ENCODE measurements around the gene CHPF2. TPM values are rescaled to one million over a fixed set of nuclear protein-coding genes. Genes with fewer than 3 reads are reported as not detected.

Gene CHPF2
- total RNA-seq, 6 experiments from 2014 or later, result 125 to 171 (median 138) TPM

DNA sequence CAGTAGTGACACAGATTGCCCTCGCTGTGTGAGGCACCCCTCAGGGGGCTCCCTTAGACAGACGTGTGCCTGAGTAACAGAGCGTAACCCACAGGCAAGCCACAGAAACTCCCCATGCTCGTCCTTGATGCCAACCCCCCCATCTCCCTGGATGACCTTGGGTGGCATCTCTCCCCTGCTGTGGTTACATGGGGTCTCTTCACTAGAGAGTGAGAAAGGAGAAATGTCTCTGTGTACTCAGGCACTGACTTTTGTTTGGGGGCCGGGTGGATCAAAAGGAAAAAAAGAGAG is 44.1 kb upstream of the CHPF2 start:
- TF ChIP-seq, protein P1, sequence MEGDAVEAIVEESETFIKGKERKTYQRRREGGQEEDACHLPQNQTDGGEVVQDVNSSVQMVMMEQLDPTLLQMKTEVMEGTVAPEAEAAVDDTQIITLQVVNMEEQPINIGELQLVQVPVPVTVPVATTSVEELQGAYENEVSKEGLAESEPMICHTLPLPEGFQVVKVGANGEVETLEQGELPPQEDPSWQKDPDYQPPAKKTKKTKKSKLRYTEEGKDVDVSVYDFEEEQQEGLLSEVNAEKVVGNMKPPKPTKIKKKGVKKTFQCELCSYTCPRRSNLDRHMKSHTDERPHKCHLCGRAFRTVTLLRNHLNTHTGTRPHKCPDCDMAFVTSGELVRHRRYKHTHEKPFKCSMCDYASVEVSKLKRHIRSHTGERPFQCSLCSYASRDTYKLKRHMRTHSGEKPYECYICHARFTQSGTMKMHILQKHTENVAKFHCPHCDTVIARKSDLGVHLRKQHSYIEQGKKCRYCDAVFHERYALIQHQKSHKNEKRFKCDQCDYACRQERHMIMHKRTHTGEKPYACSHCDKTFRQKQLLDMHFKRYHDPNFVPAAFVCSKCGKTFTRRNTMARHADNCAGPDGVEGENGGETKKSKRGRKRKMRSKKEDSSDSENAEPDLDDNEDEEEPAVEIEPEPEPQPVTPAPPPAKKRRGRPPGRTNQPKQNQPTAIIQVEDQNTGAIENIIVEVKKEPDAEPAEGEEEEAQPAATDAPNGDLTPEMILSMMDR (IDR thresholded peaks at IDR 0.05), result no peak
- Mint-ChIP-seq H3K4me1 (ENCODE audit: low read depth) (no peaks in the 10 kb centered on the region), H3K27me3 (ENCODE audit: insufficient read depth) (peaks cover 67% of the 10 kb centered on the region), H3K4me3 (no peak overlapping the region), H3K27ac (no peak overlapping the region), H3K9me3 (no peaks in the 10 kb centered on the region), H3K36me3 (ENCODE audit: low read depth) (no peaks in the 10 kb centered on the region)
- no peak for DNase-seq

DNA sequence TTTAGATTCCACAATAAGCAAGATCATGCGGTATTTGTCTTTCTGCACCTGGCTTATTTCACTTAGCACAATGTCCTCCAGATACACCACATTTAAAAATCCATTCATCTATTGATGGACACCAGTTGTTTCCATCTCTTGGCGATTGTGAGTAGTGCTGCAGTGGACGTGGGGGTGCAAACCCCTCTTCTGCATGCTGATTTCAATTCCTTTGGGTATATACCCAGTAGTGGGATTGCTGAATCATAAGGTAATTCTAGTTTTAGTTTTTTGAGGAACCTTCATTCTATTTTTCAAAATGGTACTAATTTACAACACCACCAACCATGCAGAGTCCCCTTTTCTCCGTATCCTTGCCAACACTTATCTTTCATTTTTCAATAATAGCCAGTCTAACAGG is 43.2 kb upstream of the CHPF2 start:
- DNase-seq, result no peak
- H3K27me3 Mint-ChIP-seq (ENCODE audit: insufficient read depth), result peaks cover 69% of the 10 kb centered on the region
- TF ChIP-seq, protein P1 (IDR thresholded peaks at IDR 0.05), result no peak
- no peaks in the 10 kb centered on the region for H3K36me3 Mint-ChIP-seq (ENCODE audit: low read depth)
- H3K9me3 Mint-ChIP-seq, result no peaks in the 10 kb centered on the region
- H3K4me3 Mint-ChIP-seq, result no peak overlapping the region
- no peak overlapping the region for H3K27ac Mint-ChIP-seq
- no peaks in the 10 kb centered on the region for H3K4me1 Mint-ChIP-seq (ENCODE audit: low read depth)

DNA sequence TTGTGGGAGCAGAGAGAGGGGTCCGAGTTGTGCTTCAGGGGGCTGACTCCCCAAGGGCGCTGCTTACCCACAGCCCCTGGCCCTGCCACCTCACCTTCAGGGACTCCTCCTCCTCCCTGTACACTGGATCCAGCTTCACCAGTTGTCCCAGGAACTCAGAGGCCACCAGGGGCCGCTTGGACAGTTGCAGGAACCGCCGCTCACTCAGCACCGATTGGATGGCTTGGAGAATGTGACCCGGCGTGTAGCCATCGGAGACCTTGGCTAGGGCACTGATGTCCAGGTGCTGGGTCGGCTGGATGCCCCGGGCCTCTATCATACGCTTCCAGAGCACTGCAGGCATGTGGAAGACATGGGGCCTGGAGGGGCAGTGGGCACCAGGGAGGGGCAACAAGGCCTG is 40.7 kb upstream of the CHPF2 start:
- H3K9me3 Mint-ChIP-seq, result no peaks in the 10 kb centered on the region
- no peak overlapping the region for H3K27ac Mint-ChIP-seq
- peaks cover 65% of the 10 kb centered on the region for H3K27me3 Mint-ChIP-seq (ENCODE audit: insufficient read depth)
- TF ChIP-seq, protein P1 (IDR thresholded peaks at IDR 0.05), result no peak
- H3K36me3 Mint-ChIP-seq (ENCODE audit: low read depth), result no peaks in the 10 kb centered on the region
- no peak for DNase-seq
- H3K4me1 Mint-ChIP-seq (ENCODE audit: low read depth), result no peaks in the 10 kb centered on the region
- no peak overlapping the region for H3K4me3 Mint-ChIP-seq

DNA sequence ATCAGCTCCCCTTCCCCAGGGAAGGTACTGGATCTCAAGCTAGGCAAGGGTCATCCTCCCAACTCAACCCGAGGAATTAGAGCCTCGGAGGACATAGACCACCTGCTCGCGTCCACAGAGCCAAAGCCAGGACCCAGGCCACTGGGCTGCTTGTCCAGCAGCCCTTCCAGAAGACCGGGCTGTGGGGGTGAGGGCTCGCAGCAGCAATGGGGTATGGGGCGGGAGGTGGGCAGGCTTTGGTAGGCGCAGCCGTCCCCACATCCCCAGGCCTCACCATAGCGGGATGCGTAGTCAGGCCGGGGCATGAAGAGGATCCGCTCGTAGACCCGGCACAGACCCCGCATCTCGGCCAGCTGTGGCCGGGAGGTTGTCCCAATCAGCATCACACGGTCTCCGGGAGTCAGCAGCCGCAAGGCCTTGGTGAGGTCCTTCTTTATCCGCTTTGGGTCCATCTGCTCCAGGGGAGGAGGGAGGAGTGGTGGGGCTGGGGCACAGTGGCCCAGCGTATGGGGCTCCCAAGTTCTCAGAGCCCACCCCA is 40.2 kb upstream of the CHPF2 start:
- Mint-ChIP-seq H3K4me3 (no peak overlapping the region), H3K36me3 (ENCODE audit: low read depth) (no peaks in the 10 kb centered on the region), H3K4me1 (ENCODE audit: low read depth) (no peaks in the 10 kb centered on the region), H3K27ac (no peak overlapping the region), H3K27me3 (ENCODE audit: insufficient read depth) (peaks cover 62% of the 10 kb centered on the region), H3K9me3 (no peaks in the 10 kb centered on the region)
- DNase-seq, result no peak
- TF ChIP-seq, protein P1 (IDR thresholded peaks at IDR 0.05), result no peak

DNA sequence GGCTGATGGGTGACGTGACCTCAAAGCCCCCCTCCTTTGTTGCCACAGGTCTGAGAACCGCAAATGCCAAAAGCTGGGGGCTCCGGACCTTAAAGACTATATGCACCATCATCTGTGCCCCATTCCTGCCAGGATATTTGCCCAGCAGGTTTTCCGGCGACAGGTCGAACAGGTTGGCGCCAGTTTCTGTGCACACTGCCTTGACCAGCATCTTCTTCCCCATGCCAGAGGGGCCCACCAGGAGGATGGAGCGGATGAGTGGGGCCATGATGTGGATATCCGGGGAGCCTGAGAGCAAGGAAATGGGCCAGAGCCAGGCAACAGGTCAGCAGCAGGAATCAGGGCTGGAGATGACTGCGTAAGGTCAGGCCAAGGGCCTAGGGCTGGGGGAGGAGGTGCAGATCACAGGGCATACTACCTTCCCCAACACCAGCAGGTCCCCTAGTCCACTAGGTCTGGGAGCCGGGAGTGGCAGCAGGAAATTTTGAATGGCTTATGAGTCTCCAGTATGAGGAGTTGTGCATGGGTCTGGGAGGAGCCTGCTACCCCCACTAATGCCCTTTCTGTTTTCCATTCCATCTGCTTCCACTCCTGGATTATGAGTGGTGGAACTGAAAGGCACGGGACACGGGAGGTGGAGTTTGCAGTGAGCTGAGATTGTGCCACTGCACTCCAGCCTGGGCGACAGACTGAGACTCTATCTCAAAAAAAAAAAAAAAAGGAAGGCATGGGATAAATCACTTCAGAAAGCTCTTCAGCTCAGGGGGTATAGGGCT is 38.9 kb upstream of the CHPF2 start:
- DNase-seq, result no peak
- peaks cover 50% of the 10 kb centered on the region for H3K27me3 Mint-ChIP-seq (ENCODE audit: insufficient read depth)
- H3K9me3 Mint-ChIP-seq, result no peaks in the 10 kb centered on the region
- H3K36me3 Mint-ChIP-seq (ENCODE audit: low read depth), result no peaks in the 10 kb centered on the region
- no peaks in the 10 kb centered on the region for H3K4me1 Mint-ChIP-seq (ENCODE audit: low read depth)
- H3K4me3 Mint-ChIP-seq, result no peak overlapping the region
- no peak overlapping the region for H3K27ac Mint-ChIP-seq
- TF ChIP-seq, protein P1 (IDR thresholded peaks at IDR 0.05), result no peak

Measured in HFFc6 (cell line).